Stimulated activated CD8-positive, alpha-beta memory T cell treated with anti-CD3 and anti-CD28 coated beads, Interleukin-7, amount 100 ng/mL, for 24 hours (primary cell): ENCODE results near the gene SPDEF.

ENCODE experiments used
- DNase-seq: peaks from one replicate; pipeline ENCODE4 v3.0.0-alpha.2; 2020; ENCODE audit warnings: low read depth

Gene SPDEF

GRCh38 chr6:34527751-34528670, 28.1 kb downstream of the SPDEF start:
- no peak for DNase-seq

GRCh38 chr6:34526992-34527728, 29.0 kb downstream of the SPDEF start:
- DNase-seq: peak; percentile 91

- DNase-seq: no peak
Measured at GRCh38 chr6:34526241-34526972, 29.7 kb downstream of the SPDEF start.

- DNase-seq: no peak
Measured at GRCh38 chr6:34525431-34526175, 30.5 kb downstream of the SPDEF start.

GRCh38 chr6:34524971-34525370, 31.2 kb downstream of the SPDEF start:
- DNase-seq: no peak

GRCh38 chr6:34524499-34524898, 31.6 kb downstream of the SPDEF start:
- no peak for DNase-seq

GRCh38 chr6:34523441-34524206, 32.5 kb downstream of the SPDEF start:
- no peak for DNase-seq

- DNase-seq: no peak
Measured at GRCh38 chr6:34522761-34523160, 33.4 kb downstream of the SPDEF start.

- no peak for DNase-seq
Measured at GRCh38 chr6:34521463-34522285, 34.5 kb downstream of the SPDEF start.

GRCh38 chr6:34520645-34521462, 35.3 kb downstream of the SPDEF start:
- DNase-seq: no peak

GRCh38 chr6:34519971-34520644, 36.0 kb downstream of the SPDEF start:
- DNase-seq: no peak

GRCh38 chr6:34518669-34519365, 37.3 kb downstream of the SPDEF start:
- no peak for DNase-seq

GRCh38 chr6:34517966-34518365, 38.2 kb downstream of the SPDEF start:
- no peak for DNase-seq

- no peak for DNase-seq
Measured at GRCh38 chr6:34517461-34517881, 38.7 kb downstream of the SPDEF start.

- no peak for DNase-seq
Measured at GRCh38 chr6:34516391-34517324, 39.5 kb downstream of the SPDEF start.

- DNase-seq: no peak
Measured at GRCh38 chr6:34515473-34516387, 40.4 kb downstream of the SPDEF start.
